Loucy (cell line): ENCODE results near the gene RPL37.
"Not testable (repeated sequence)": the region's sequence is repeated elsewhere in the genome, so short reads cannot be mapped to it uniquely, and the experiment has no call there.

Experiments used
- H2AFZ ChIP-seq: fragments of 200-600 bp; sonication (generic); 2 replicates; pipeline ENCODE4 v1.6.0; 2016; ENCODE audit warnings: antibody characterized with exemption, mild to moderate bottlenecking, low read length, moderate library complexity
- H3F3A ChIP-seq: fragments of 200-600 bp; 2 replicates; pipeline ENCODE4 v1.6.0; 2016; ENCODE audit warnings: antibody characterized with exemption, low read depth, mild to moderate bottlenecking
- H3K27me3 ChIP-seq: fragments of 200-600 bp; sonication (generic); 2 replicates; pipeline ENCODE4 v1.6.1; 2014; ENCODE audit warnings: low read length, mild to moderate bottlenecking; ENCODE audit not compliant: insufficient read depth, poor library complexity, severe bottlenecking
- H3K36me3 ChIP-seq: fragments of 200-600 bp; sonication (generic); 2 replicates; pipeline ENCODE4 v1.6.1; 2016; ENCODE audit warnings: low read length; ENCODE audit not compliant: insufficient read depth
- H3K4me1 ChIP-seq: fragments of 200-600 bp; sonication (generic); 2 replicates; pipeline ENCODE4 v1.5.1; 2014; ENCODE audit warnings: low read length, mild to moderate bottlenecking; ENCODE audit not compliant: insufficient read depth, poor library complexity, severe bottlenecking
- H3K4me2 ChIP-seq: fragments of 200-600 bp; sonication (generic); 2 replicates; pipeline ENCODE4 v1.6.0; 2014; ENCODE audit warnings: antibody characterized with exemption, low read length, low read depth, mild to moderate bottlenecking; ENCODE audit not compliant: poor library complexity, severe bottlenecking
- H3K4me3 ChIP-seq: fragments of 200-600 bp; sonication (generic); 2 replicates; pipeline ENCODE4 v1.5.1; 2014; ENCODE audit warnings: low read length, mild to moderate bottlenecking, mixed read lengths; ENCODE audit not compliant: poor library complexity, severe bottlenecking
- H3K79me2 ChIP-seq: fragments of 200-600 bp; sonication (generic); 2 replicates; pipeline ENCODE4 v1.6.1; 2014; ENCODE audit warnings: low read length; ENCODE audit not compliant: insufficient read depth
- H3K9ac ChIP-seq: fragments of 200-600 bp; sonication (generic); 2 replicates; pipeline ENCODE4 v1.6.0; 2014; ENCODE audit warnings: mild to moderate bottlenecking, low read depth, low read length, moderate library complexity; ENCODE audit not compliant: poor library complexity, severe bottlenecking
- H3K9me2 ChIP-seq: fragments of 200-600 bp; sonication (generic); replicated peaks from 2 replicates; pipeline ENCODE4 v1.6.1; 2016; ENCODE audit warnings: low read depth, low read length, mixed read lengths
- H3K9me3 ChIP-seq: fragments of 200-600 bp; sonication (generic); 2 replicates; pipeline ENCODE4 v1.6.1; 2014; ENCODE audit warnings: mild to moderate bottlenecking, antibody characterized with exemption, low read length, low read depth; ENCODE audit not compliant: insufficient read depth
- H4K20me1 ChIP-seq: fragments of 200-600 bp; sonication (generic); 2 replicates; pipeline ENCODE4 v1.6.0; 2014; ENCODE audit warnings: antibody characterized with exemption, low read length, mild to moderate bottlenecking; ENCODE audit not compliant: insufficient read depth, poor library complexity, severe bottlenecking
- EZH2phosphoT487 ChIP-seq: fragments of 200-600 bp; IDR thresholded peaks from 2 replicates; pipeline ENCODE4 v1.6.1; 2018; ENCODE audit warnings: antibody characterized with exemption, mild to moderate bottlenecking, moderate library complexity, borderline replicate concordance
- TF ChIP-seq, protein P1 (sequence below): fragments of 200-600 bp; sonication (generic); conservative IDR thresholded peaks from 2 replicates; pipeline ENCODE4 v1.5.1; 2014; ENCODE audit warnings: mild to moderate bottlenecking, antibody characterized with exemption, low read length

The RPL37 gene

GRCh38 chr5:40828021-40828631, 6.9 kb downstream of the RPL37 start:
- Histone ChIP-seq H3K4me2 (peak overlapping the region; percentile 39), H3K4me3 (no peak overlapping the region), H3K9me2 (no peaks in the 10 kb centered on the region), H4K20me1 (peaks cover 58% of the 10 kb centered on the region), H3F3A (peaks cover 4% of the 10 kb centered on the region; the same call in 1 of the 2 replicates), H3K9me3 (no peaks in the 10 kb centered on the region), H2AFZ (no peak overlapping the region), H3K4me1 (peaks cover 27% of the 10 kb centered on the region), H3K79me2 (peaks cover 47% of the 10 kb centered on the region), H3K9ac (no peak overlapping the region), H3K36me3 (peaks cover 67% of the 10 kb centered on the region), H3K27me3 (no peaks in the 10 kb centered on the region)
- TF ChIP-seq, protein P1, sequence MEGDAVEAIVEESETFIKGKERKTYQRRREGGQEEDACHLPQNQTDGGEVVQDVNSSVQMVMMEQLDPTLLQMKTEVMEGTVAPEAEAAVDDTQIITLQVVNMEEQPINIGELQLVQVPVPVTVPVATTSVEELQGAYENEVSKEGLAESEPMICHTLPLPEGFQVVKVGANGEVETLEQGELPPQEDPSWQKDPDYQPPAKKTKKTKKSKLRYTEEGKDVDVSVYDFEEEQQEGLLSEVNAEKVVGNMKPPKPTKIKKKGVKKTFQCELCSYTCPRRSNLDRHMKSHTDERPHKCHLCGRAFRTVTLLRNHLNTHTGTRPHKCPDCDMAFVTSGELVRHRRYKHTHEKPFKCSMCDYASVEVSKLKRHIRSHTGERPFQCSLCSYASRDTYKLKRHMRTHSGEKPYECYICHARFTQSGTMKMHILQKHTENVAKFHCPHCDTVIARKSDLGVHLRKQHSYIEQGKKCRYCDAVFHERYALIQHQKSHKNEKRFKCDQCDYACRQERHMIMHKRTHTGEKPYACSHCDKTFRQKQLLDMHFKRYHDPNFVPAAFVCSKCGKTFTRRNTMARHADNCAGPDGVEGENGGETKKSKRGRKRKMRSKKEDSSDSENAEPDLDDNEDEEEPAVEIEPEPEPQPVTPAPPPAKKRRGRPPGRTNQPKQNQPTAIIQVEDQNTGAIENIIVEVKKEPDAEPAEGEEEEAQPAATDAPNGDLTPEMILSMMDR = no peak
- no peak for TF ChIP-seq EZH2phosphoT487

DNA sequence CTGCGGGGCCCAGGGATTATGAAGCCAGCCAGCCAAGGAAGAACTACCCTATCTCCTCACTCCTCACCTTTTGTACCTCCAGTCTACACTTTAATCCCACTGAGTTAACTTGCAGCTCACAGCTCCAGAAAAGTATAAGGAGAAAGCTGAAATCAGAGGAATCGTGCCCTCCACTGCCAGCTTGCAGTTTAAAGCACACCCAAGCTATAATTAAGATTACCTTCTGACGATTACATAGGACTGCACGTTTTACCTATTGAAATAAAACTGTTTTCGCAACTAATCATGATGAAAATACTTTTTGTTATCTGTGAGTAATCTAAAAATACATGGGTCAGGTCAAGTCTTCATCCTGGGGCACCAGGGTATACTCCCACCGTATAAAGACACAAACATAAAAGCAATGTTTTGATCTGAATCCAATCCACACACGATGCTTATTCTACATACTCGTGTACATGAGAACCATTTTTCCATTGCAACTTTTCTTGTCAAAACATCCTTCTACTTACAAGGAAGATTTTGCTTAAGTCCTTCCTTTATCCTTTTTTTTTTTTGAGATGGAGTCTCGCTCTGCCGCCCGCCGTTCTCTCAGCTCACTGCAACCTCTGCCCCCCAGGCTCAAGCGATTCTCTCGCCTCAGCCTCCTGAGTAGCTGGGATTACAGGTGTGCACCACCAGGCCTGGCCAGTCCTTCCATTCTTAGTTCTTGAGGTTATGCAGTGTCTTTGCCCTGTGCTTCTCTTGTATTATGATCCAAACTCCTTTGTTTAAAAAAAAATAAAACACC, 7.6 kb downstream of the RPL37 start:
- Histone ChIP-seq H3K9ac (no peak overlapping the region), H3K27me3 (no peaks in the 10 kb centered on the region), H3K4me3 (no peak overlapping the region), H3K4me1 (peaks cover 19% of the 10 kb centered on the region), H2AFZ (no peak overlapping the region), H3K4me2 (peak overlapping the region; percentile 2), H3F3A (peaks cover 4% of the 10 kb centered on the region; the same call in 1 of the 2 replicates), H3K36me3 (peaks cover 60% of the 10 kb centered on the region), H3K9me2 (no peaks in the 10 kb centered on the region), H4K20me1 (peaks cover 51% of the 10 kb centered on the region), H3K9me3 (no peaks in the 10 kb centered on the region), H3K79me2 (peaks cover 39% of the 10 kb centered on the region)
- TF ChIP-seq, protein P1 = no peak
- no peak for TF ChIP-seq EZH2phosphoT487

DNA sequence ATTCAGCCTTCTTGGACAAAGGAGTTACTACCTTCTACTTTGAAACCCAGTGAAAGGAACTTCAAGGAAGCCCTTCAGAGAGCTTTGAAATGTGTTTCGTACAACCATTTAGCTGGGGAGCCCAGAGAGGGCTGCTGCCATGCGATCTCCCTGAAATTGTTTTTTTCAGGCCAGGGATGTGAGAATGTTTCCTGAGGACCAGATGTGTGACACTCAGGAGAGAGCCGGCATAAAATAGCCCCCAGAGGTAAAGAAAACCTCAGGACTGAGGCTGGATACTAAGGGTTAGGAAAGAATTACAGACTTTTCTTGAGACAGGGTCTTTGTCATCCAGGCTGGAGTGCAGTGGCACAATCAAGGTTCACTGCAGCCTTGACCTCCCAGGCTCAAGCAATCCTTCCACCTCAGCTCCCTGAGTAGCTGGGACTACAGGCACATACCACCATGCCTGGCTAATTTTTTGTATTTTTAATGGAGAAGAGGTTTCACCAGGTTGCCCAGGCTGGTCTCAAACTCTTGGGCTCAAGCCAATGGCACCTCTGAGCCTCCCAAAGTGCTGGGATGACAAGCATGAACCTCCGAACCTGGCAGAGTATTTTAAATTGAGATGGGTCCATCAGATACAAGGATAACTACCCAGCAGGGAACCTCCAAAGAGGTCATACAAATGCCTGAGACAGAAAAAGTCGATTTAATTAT, 8.4 kb downstream of the RPL37 start:
- Histone ChIP-seq H3K4me3 (no peak overlapping the region), H3F3A (peaks cover 4% of the 10 kb centered on the region; the same call in 1 of the 2 replicates), H3K79me2 (peaks cover 32% of the 10 kb centered on the region), H3K36me3 (peaks cover 52% of the 10 kb centered on the region), H3K9me3 (no peaks in the 10 kb centered on the region), H2AFZ (no peak overlapping the region), H3K9me2 (no peaks in the 10 kb centered on the region), H4K20me1 (peaks cover 43% of the 10 kb centered on the region), H3K4me2 (peak overlapping the region; percentile 2), H3K27me3 (no peaks in the 10 kb centered on the region), H3K4me1 (peaks cover 12% of the 10 kb centered on the region), H3K9ac (no peak overlapping the region)
- TF ChIP-seq, protein P1 = no peak
- TF ChIP-seq EZH2phosphoT487 = no peak

DNA sequence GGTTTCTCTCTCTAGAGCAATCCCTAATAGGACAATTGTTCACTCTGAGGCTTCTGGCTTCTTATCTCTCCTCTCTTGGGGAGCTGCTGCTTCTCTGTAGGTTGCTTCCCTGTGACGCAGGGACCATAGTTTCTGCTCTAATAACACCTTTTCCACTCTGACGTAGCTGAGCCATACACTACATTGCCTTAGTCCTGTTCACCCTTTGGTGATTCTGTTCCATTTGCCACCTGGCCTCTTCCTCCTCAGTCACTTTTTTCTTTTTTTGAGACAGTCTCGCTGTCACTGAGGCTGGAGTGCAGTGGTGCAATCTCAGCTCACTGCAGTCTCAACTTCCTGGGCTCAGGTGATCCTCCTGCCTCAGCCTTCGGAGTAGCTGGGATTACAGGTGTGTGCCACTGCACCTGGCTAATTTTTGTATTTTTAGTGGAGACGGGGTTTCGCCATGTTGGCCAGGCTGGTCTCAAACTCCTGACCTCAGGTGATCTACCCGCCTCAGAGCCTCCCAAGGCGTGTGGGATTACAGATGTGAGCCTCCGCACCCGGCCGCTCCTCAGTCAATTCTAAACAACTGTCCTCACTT, 9.5 kb downstream of the RPL37 start:
- not testable (repeated sequence) for H3K4me2 ChIP-seq, H3K4me3 ChIP-seq, H3K4me1 ChIP-seq, H3F3A ChIP-seq, H3K27me3 ChIP-seq, H2AFZ ChIP-seq, H3K9me3 ChIP-seq, H3K9ac ChIP-seq, H3K9me2 ChIP-seq
- H4K20me1 ChIP-seq = peaks cover 32% of the 10 kb centered on the region
- peaks cover 21% of the 10 kb centered on the region for H3K79me2 ChIP-seq
- peaks cover 41% of the 10 kb centered on the region for H3K36me3 ChIP-seq
